Fibroblast of lung (primary cell): ENCODE results near the gene PRM1.

Experiments used
- EZH2 ChIP-seq: IDR thresholded peaks from 2 replicates; pipeline ENCODE4 v1.5.1; 2012; ENCODE audit warnings: low read length, control low read depth, mild to moderate bottlenecking; ENCODE audit errors: missing control alignments
- TF ChIP-seq, protein P1 (sequence below), 2 donors: IDR thresholded peaks in 1 of 2; conservative IDR thresholded peaks in 1 of 2; 1 replicate in 1 of 2; 2 replicates in 1 of 2; pipeline ENCODE4 v1.5.1; 2011 to 2012; ENCODE audit warnings: low read length in 2 of 2, control low read depth in 1 of 2, inconsistent platforms in 1 of 2, low read depth in 1 of 2, mild to moderate bottlenecking in 1 of 2

DNA sequence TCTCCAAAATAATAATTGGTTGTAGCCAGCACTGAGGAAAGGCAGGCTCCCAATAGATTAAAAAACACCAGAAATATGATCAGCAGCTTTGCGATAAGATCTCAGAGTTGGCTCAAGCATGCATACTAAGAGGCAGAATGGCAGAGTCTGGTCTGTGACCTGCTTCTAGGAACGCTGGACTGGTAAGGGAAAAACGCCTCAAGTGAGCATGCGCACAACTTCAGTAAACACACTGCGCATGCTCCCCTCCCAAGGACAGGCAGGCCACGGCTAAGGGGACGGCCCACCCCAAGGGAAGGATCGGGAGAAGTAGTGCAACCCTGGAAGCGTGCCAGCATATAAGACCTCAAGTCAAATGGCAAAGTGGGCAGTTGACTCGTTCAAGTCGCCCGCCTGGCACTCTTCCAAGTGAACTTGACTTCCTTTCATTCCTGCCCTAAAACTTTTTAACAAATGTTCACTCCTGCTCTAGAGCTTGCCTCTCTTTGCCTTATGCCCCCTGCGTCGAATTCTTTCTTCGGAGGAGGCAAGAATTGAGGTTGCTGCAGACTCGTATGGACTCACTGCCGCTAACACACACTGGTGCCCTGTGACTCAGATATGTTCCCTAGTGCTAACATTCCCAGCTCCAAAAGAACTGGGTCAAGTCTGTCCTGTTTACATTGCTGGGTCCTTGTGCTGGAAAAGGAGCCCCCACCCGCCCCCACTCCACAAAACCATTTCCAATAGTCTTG lies 22.4 kb upstream of the PRM1 start:
- TF ChIP-seq, protein P1, sequence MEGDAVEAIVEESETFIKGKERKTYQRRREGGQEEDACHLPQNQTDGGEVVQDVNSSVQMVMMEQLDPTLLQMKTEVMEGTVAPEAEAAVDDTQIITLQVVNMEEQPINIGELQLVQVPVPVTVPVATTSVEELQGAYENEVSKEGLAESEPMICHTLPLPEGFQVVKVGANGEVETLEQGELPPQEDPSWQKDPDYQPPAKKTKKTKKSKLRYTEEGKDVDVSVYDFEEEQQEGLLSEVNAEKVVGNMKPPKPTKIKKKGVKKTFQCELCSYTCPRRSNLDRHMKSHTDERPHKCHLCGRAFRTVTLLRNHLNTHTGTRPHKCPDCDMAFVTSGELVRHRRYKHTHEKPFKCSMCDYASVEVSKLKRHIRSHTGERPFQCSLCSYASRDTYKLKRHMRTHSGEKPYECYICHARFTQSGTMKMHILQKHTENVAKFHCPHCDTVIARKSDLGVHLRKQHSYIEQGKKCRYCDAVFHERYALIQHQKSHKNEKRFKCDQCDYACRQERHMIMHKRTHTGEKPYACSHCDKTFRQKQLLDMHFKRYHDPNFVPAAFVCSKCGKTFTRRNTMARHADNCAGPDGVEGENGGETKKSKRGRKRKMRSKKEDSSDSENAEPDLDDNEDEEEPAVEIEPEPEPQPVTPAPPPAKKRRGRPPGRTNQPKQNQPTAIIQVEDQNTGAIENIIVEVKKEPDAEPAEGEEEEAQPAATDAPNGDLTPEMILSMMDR (conservative IDR thresholded peaks at IDR 0.05 in 1 of 2, IDR thresholded peaks at IDR 0.05 in 1 of 2; ENCODE audit: low read depth in 1 of 2, low read length in 2 of 2), result no peak
- TF ChIP-seq EZH2, result no peak
